K562 (cell line): Measurements from ENCODE around the gene SLC18A3. TPM values are rescaled to one million over a fixed set of nuclear protein-coding genes. Genes with fewer than 3 reads are reported as not detected.

Source experiments
- ATAC-seq: fragments of 200-7000 bp; cut with Tn5 transposase; 3 replicates; pipeline ENCODE4 v1.9.1; 2020; ENCODE audit warnings: moderate library complexity
- BruUV-seq: library from RNA; stranded (reverse); fragments of 400-500 nt; replicated peaks from 2 replicates; lab custom pipeline; 2021; lab: Mats Ljungman, UMichigan
- CTCF ChIA-PET: fragments of 300-600 bp; formaldehyde crosslinking; extraction: SDS; loops from one replicate; lab custom pipeline; 2021; ENCODE audit warnings: low intra/inter-chr PET ratio; lab: Yijun Ruan, JAX
- POLR2A ChIA-PET: fragments of 300-600, 350-650 bp; sonication (Branson Sonifier 250); formaldehyde crosslinking; extraction: SDS; loops from one replicate; lab custom pipeline; 2021; ENCODE audit warnings: antibody characterized with exemption, inconsistent platforms; lab: Yijun Ruan, JAX
- DNase-seq, 4 experiments: peaks; one replicate each; pipeline versions ENCODE4 v3.0.0 to v3.0.0-alpha.2; 2011 to 2018; ENCODE audit warnings: low spot score in 3 of 4, mixed read lengths in 3 of 4; ENCODE audit errors: extremely low read depth in 1 of 4
- FAIRE-seq: peaks from 2 replicates; lab custom pipeline; 2011; peaks lifted over from hg19 to GRCh38; lab: Jason Lieb, UNC
- H2AFZ ChIP-seq: 2 replicates; pipeline ENCODE4 v1.6.0; 2011; ENCODE audit warnings: low read depth, low read length, control low read depth, inconsistent platforms
- H3K27ac ChIP-seq: fragments of 200-600 bp; 3 replicates; pipeline ENCODE4 v1.8.0; 2011; ENCODE audit warnings: low read depth, mild to moderate bottlenecking, control low read depth, inconsistent platforms, low read length, moderate library complexity, mixed read lengths; ENCODE audit errors: extremely low read depth
- H3K27me3 ChIP-seq, 2 experiments: fragments of 300-600 bp in 1 of 2; 2 replicates in 1 of 2; 3 replicates in 1 of 2; pipeline versions ENCODE4 v1.6.0 to v1.8.0; 2011; ENCODE audit warnings: inconsistent platforms in 2 of 2, low read length in 2 of 2, mild to moderate bottlenecking in 1 of 2, mixed read lengths in 1 of 2, moderate library complexity in 1 of 2; ENCODE audit not compliant: control insufficient read depth in 2 of 2, insufficient read depth in 2 of 2
- H3K36me3 ChIP-seq: fragments of 300-600 bp; 3 replicates; pipeline ENCODE4 v1.8.0; 2011; ENCODE audit warnings: mild to moderate bottlenecking, low read length, inconsistent platforms; ENCODE audit not compliant: control insufficient read depth, insufficient read depth
- H3K4me1 ChIP-seq, 2 experiments: fragments of 200-600 bp in 1 of 2; replicated peaks in 1 of 2; 2 replicates in 1 of 2; 3 replicates in 1 of 2; pipeline versions ENCODE4 v1.5.1 to v1.8.0; 2011; ENCODE audit warnings: inconsistent platforms in 2 of 2, low read length in 2 of 2, mild to moderate bottlenecking in 1 of 2, mixed read lengths in 1 of 2, moderate library complexity in 1 of 2; ENCODE audit not compliant: control insufficient read depth in 2 of 2, insufficient read depth in 2 of 2
- H3K4me2 ChIP-seq: 2 replicates; pipeline ENCODE4 v1.6.1; 2011; ENCODE audit warnings: low read length, control low read depth, inconsistent platforms, mixed read lengths; ENCODE audit not compliant: insufficient read depth
- H3K4me3 ChIP-seq: fragments of 200-600 bp; sonication (generic), shearing (Covaris generic); 2 replicates; pipeline ENCODE4 v1.5.1; 2016; ENCODE audit warnings: control low read depth, inconsistent platforms
- H3K79me2 ChIP-seq: fragments of 200-600 bp; 3 replicates; pipeline ENCODE4 v1.8.0; 2011; ENCODE audit warnings: low read length, inconsistent platforms; ENCODE audit not compliant: control insufficient read depth, insufficient read depth
- H3K9ac ChIP-seq, 2 experiments: 2 replicates each; pipeline versions ENCODE4 v1.6.0 to v1.6.1; 2011; ENCODE audit warnings: low read depth in 2 of 2, low read length in 2 of 2, control low read depth in 1 of 2, inconsistent platforms in 1 of 2, mild to moderate bottlenecking in 1 of 2, mixed read lengths in 1 of 2; ENCODE audit not compliant: insufficient read depth in 1 of 2
- H3K9me1 ChIP-seq: one replicate; pipeline ENCODE4 v1.6.0; 2011; ENCODE audit warnings: inconsistent platforms, mild to moderate bottlenecking, low read length, moderate library complexity; ENCODE audit not compliant: control insufficient read depth, insufficient read depth
- H3K9me3 ChIP-seq: replicated peaks from 2 replicates; pipeline ENCODE4 v1.5.1; 2011; ENCODE audit warnings: low read depth, low read length, inconsistent platforms; ENCODE audit not compliant: control insufficient read depth, insufficient read depth
- H4K20me1 ChIP-seq: replicated peaks from 2 replicates; pipeline ENCODE4 v1.6.1; 2011; ENCODE audit warnings: low read length, inconsistent platforms, mixed read lengths; ENCODE audit not compliant: control insufficient read depth, insufficient read depth
- ATF1 ChIP-seq, 2 experiments: fragments of 450-650 bp in 1 of 2; IDR thresholded peaks; 2 replicates each; pipeline ENCODE4 v1.6.1; 2016; ENCODE audit warnings: missing compliant biosample characterization in 1 of 2, missing genetic modification characterization in 1 of 2
- CEBPB ChIP-seq: fragments of 450-650 bp; IDR thresholded peaks from 2 replicates; pipeline ENCODE4 v1.6.1; 2016; ENCODE audit warnings: missing genetic modification characterization, missing compliant biosample characterization
- EP400 ChIP-seq: fragments of 450-650 bp; IDR thresholded peaks from 2 replicates; pipeline ENCODE4 v1.6.1; 2017; ENCODE audit warnings: antibody characterized with exemption, mild to moderate bottlenecking, moderate library complexity
- HMG20A ChIP-seq: fragments of 450-650 bp; formaldehyde crosslinking; conservative IDR thresholded peaks from 2 replicates; pipeline ENCODE4 v1.4.0; 2020; ENCODE audit warnings: mild to moderate bottlenecking, mixed read lengths
- NCOA4 ChIP-seq: fragments of 450-650 bp; IDR thresholded peaks from 2 replicates; pipeline ENCODE4 v1.6.1; 2018; ENCODE audit warnings: mild to moderate bottlenecking; ENCODE audit not compliant: partially characterized antibody
- POU5F1 ChIP-seq: fragments of 150-350 bp; IDR thresholded peaks from 2 replicates; pipeline ENCODE4 v1.6.1; 2014; ENCODE audit warnings: borderline replicate concordance, low read length, low read depth, mild to moderate bottlenecking; ENCODE audit not compliant: partially characterized antibody
- RFX7 ChIP-seq: fragments of 250-450 bp; sonication (Bioruptor Pico); IDR thresholded peaks from 2 replicates; pipeline ENCODE4 v1.5.1; 2021; ENCODE audit warnings: mild to moderate bottlenecking
- SMARCC2 ChIP-seq: fragments of 450-650 bp; IDR thresholded peaks from 2 replicates; pipeline ENCODE4 v1.6.1; 2017; ENCODE audit warnings: antibody characterized with exemption, moderate library complexity, mild to moderate bottlenecking, low read depth
- TAF1 ChIP-seq: IDR thresholded peaks from 2 replicates; pipeline ENCODE4 v1.6.1; 2011; ENCODE audit warnings: mild to moderate bottlenecking, low read length, moderate library complexity; ENCODE audit not compliant: insufficient read depth, control insufficient read depth, severe bottlenecking; ENCODE audit errors: extremely low read depth
- YY1 ChIP-seq, 3 experiments: IDR thresholded peaks; 2 replicates each; pipeline ENCODE4 v1.6.1; 2011; ENCODE audit warnings: low read length in 2 of 3, mild to moderate bottlenecking in 2 of 3, moderate library complexity in 2 of 3, borderline replicate concordance in 1 of 3, control low read depth in 1 of 3, low read depth in 1 of 3; ENCODE audit not compliant: insufficient read depth in 3 of 3, insufficient replicate concordance in 2 of 3, control insufficient read depth in 1 of 3, insufficient read length in 1 of 3; ENCODE audit errors: extremely low read depth in 1 of 3
- ZFP30 ChIP-seq: fragments of 250-450 bp; sonication (Bioruptor Pico); IDR thresholded peaks from 2 replicates; pipeline ENCODE4 v1.8.0; 2022; ENCODE audit warnings: moderate library complexity, mild to moderate bottlenecking, inconsistent platforms, borderline replicate concordance
- ZNF584 ChIP-seq: fragments of 200-800 bp; sonication (Bioruptor generic); IDR thresholded peaks from 2 replicates; pipeline ENCODE4 v1.6.1; 2016; ENCODE audit warnings: low read depth, mild to moderate bottlenecking, missing genetic modification characterization, missing compliant biosample characterization
- WGBS: fragments of 100-300 bp; shearing (Covaris generic); methylation state at CpG from one replicate; pipeline ENCODE4 v1.1.6; 2016; ENCODE audit warnings: low coverage, mixed read lengths; ENCODE audit not compliant: insufficient coverage; ENCODE audit errors: missing lambda C conversion rate; 5-methylcytosine and 5-hydroxymethylcytosine counted together
- in situ Hi-C: fragments of 300-500 bp; cut with MboI; formaldehyde crosslinking; loops from 4 replicates; pipeline ENCODE4 v1.15.0; 2018; ENCODE audit warnings: inconsistent platforms, mixed read lengths
- intact Hi-C: fragments of 100-400 bp; cut with micrococcal nuclease; formaldehyde crosslinking; loops from 2 replicates; pipeline ENCODE4 v1.14.2; 2022
- polyA plus RNA-seq, 8 experiments: library from polyadenylated mRNA; depleted of rRNA in 4 of 8; stranded (reverse) in 5 of 8; unstranded in 3 of 8; fragments of >200 nt; fragmentation: Nextera tagmentation in 2 of 8; fragmentation: Illumina TruSeq in 1 of 8; extraction: Ambion mirVana in 2 of 8; extraction: Trizol in 1 of 8; gene quantifications; 2 replicates each; pipeline versions ENCODE4 v1.2.1 to v1.2.3, GENCODE V29; 2011 to 2014; ENCODE audit warnings: inconsistent platforms in 1 of 8, missing spikeins in 1 of 8
- total RNA-seq, 7 experiments: library from RNA; depleted of rRNA in 6 of 7; stranded (reverse); fragments of >200 nt in 6 of 7; fragmentation: Illumina TruSeq in 2 of 7; extraction: Trizol in 2 of 7; gene quantifications; 2 replicates each; pipeline versions ENCODE4 v1.2.1 to v1.2.3, GENCODE V29; 2011 to 2021; ENCODE audit warnings: low replicate concordance in 1 of 7
- TF ChIP-seq, protein P1 (sequence below): sonication (generic); formaldehyde crosslinking; IDR thresholded peaks from 2 replicates; pipeline ENCODE4 v1.5.0; 2020; ENCODE audit warnings: missing genetic modification reagents
- TF ChIP-seq, protein P2 (sequence below): sonication (generic); formaldehyde crosslinking; IDR thresholded peaks from 2 replicates; pipeline ENCODE4 v1.8.0; 2022; ENCODE audit warnings: mild to moderate bottlenecking, missing genetic modification reagents
- TF ChIP-seq, protein P3 (sequence below), 2 experiments: IDR thresholded peaks; 2 replicates each; pipeline ENCODE4 v1.6.1; 2011; ENCODE audit warnings: borderline replicate concordance in 1 of 2, control low read depth in 1 of 2, low read depth in 1 of 2, low read length in 1 of 2, mild to moderate bottlenecking in 1 of 2, mixed read lengths in 1 of 2, moderate library complexity in 1 of 2; ENCODE audit not compliant: insufficient read depth in 1 of 2, insufficient read length in 1 of 2, poor library complexity in 1 of 2, severe bottlenecking in 1 of 2; ENCODE audit errors: extremely low read depth in 1 of 2

The SLC18A3 gene
- total and polyA plus RNA-seq, 9 of the 15 experiments (the other 6 are each of a cell fraction or from before 2014, with no cell fraction given) = not detected

DNA sequence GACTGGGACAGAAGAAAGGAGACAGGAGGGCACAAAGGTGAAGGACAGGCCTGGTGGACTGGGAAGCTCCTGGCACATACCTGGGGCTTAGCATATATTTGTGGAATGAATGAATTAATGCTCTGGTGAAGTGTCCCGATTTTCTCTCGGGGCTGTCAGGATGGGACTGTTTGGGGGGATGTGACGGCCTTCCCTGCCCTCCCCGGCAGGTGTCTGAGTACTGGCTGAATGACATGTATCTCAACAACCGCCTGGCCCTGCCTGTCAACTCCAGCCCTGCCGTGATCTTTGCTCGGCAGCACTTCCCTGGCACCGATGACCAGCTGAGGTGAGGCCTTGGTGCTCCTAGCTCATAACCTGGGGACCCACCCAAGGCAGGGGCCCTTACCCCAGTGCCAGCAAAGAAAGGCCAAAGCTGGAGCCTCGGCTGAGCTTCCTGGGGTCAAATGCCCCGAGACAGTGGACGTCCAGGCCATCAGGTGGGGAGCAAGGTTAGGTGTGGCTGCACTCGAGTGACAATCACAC is 10.2 kb downstream of the SLC18A3 start:
- H3K9me3 ChIP-seq = no peaks in the 10 kb centered on the region
- peaks cover 6% of the 10 kb centered on the region; the same call in 1 of the 2 replicates for H4K20me1 ChIP-seq
- no TSS peak for BruUV-seq
- DNase-seq = no peak
- no peaks in the 10 kb centered on the region for H3K79me2 ChIP-seq
- intact Hi-C loops (no loop called here), in situ Hi-C loops (no loop called here)
- H3K4me1 ChIP-seq = peaks cover 0 to 3% of the 10 kb centered on the region in 2 experiments; a peak in 1 of 5 replicates
- no peaks in the 10 kb centered on the region for H3K9me1 ChIP-seq
- 2% methylated on average over 12 of the region's 12 CpGs for WGBS
- no peak overlapping the region for H2AFZ ChIP-seq
- no peak overlapping the region for H3K9ac ChIP-seq
- ChIA-PET CTCF (no interaction called here), POLR2A (interaction anchor here (0.6 to 0.7 kb wide), 2 partner anchors 8 to 10 kb away, joined by 3 read pairs; no protein-coding TSS in a partner anchor)
- no peak overlapping the region for H3K4me3 ChIP-seq
- no peak for ATAC-seq
- peaks cover 7 to 38% of the 10 kb centered on the region in 2 experiments for H3K27me3 ChIP-seq
- no peak overlapping the region for H3K27ac ChIP-seq
- H3K36me3 ChIP-seq = no peaks in the 10 kb centered on the region
- FAIRE-seq = no peak
- H3K4me2 ChIP-seq = no peak overlapping the region
- TF ChIP-seq ZNF584 (CRISPR knock-in tag) (no peak), NCOA4 (no peak), SMARCC2 (no peak), HMG20A (CRISPR knock-in tag) (no peak), YY1 (IDR thresholded peaks at IDR 0.05; ENCODE audit: borderline replicate concordance in 1 of 3, control insufficient read depth in 1 of 3, extremely low read depth in 1 of 3, insufficient read depth in 3 of 3, insufficient read length in 1 of 3, insufficient replicate concordance in 2 of 3, low read depth in 1 of 3, low read length in 2 of 3) (no peak), POU5F1 (no peak), CEBPB (no peak), RFX7 (CRISPR knock-in tag) (no peak), ATF1 (CRISPR knock-in tag; IDR thresholded peaks at IDR 0.05) (no peak), ATF1 (tag; IDR thresholded peaks at IDR 0.05) (no peak), ZFP30 (CRISPR knock-in tag) (no peak), TAF1 (no peak), EP400 (no peak)
- TF ChIP-seq, protein P1, sequence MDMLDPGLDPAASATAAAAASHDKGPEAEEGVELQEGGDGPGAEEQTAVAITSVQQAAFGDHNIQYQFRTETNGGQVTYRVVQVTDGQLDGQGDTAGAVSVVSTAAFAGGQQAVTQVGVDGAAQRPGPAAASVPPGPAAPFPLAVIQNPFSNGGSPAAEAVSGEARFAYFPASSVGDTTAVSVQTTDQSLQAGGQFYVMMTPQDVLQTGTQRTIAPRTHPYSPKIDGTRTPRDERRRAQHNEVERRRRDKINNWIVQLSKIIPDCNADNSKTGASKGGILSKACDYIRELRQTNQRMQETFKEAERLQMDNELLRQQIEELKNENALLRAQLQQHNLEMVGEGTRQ (CRISPR knock-in tag) = no peak
- TF ChIP-seq, protein P2, sequence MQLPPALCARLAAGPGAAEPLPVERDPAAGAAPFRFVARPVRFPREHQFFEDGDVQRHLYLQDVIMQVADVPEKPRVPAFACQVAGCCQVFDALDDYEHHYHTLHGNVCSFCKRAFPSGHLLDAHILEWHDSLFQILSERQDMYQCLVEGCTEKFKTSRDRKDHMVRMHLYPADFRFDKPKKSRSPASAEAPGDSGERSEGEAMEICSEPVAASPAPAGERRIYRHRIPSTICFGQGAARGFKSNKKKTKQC (CRISPR knock-in tag) = no peak
- TF ChIP-seq, protein P3, sequence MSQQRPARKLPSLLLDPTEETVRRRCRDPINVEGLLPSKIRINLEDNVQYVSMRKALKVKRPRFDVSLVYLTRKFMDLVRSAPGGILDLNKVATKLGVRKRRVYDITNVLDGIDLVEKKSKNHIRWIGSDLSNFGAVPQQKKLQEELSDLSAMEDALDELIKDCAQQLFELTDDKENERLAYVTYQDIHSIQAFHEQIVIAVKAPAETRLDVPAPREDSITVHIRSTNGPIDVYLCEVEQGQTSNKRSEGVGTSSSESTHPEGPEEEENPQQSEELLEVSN (IDR thresholded peaks at IDR 0.05; ENCODE audit: borderline replicate concordance in 1 of 2, extremely low read depth in 1 of 2, insufficient read depth in 1 of 2, insufficient read length in 1 of 2, low read depth in 1 of 2, low read length in 1 of 2, poor library complexity in 1 of 2, severe bottlenecking in 1 of 2) = no peak
